A549 treated with Mapracorat at 1 μM for 4 hours (cell line): ENCODE results near the gene MAP3K20. TPM values are rescaled to one million over a fixed set of nuclear protein-coding genes. Genes with fewer than 3 reads are reported as not detected.

Experiments used
- total RNA-seq: library from RNA; stranded (reverse); fragments of 200-300 nt; extraction: Qiagen RNA extraction; gene quantifications from 5 replicates; pipeline ENCODE4 v1.2.3, GENCODE V29; 2022

The MAP3K20 gene
- 23.7 to 32.2 TPM (median 30.1 TPM) in 5 replicates for total RNA-seq

GRCh38 chr2:173075781-173076580 is at the start of gene MAP3K20:
Gene MAP3K20 (plus strand): TSS chr2:173075846. CDS start chr2:173091032, 15,186 bp downstream.

